ENCODE data around the gene WNT2.

GRCh38 chr7:117284692-117285091, 38.2 kb downstream of the WNT2 start:
- TF ChIP-seq CTCF (conservative IDR thresholded peaks at IDR 0.05; ENCODE audit: low read depth, low read length), result no peak
- TF ChIP-seq EZH2 (IDR thresholded peaks at IDR 0.05; ENCODE audit: low read length, unreplicated experiment), result no peak
